GM21360 (cell line): ENCODE results near the gene CENPS.

Experiments
- ATAC-seq: cut with Tn5 transposase; IDR thresholded peaks from one replicate; pipeline ENCODE4 v1.9.1; 2021; ENCODE audit warnings: mild to moderate bottlenecking, moderate library complexity; ENCODE audit not compliant: unreplicated experiment

The CENPS gene

DNA sequence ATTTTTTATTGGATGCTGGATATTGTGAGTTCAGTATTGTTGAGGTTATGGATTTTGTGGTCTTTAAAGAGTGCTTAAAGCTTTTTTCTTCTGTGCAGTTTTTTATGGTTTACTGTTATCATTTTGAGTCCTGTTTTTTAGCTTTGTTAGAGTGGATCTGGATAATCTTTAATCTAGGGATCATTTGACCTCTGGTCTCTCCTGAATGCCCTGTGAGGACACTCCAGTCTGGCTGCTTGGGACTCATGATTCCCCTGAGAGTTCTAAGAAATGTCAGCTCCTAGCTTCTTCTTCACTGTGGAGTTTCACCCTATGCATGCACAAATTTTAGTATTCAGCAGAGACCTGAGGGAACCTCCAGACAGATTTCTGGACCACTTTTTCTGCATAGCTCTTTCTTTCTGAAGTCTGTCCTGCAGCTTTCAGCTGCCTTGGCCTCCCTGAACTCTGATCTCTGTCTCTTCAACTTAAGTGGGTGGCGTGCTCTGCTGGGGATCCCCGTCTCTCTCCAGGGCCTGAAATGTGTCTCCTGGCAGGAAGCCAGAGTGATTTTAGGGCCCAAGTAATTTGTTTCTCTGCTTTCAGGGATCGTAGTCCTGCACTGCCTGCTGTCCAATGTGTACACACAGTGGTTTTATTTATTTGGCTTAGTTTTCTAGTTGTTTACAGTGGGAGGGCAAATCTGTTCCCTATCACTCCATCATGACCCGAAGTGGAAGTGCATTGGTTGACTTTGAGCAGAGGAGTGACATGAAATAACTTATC, 59.2 kb downstream of the CENPS start:
- ATAC-seq: no peak

DNA sequence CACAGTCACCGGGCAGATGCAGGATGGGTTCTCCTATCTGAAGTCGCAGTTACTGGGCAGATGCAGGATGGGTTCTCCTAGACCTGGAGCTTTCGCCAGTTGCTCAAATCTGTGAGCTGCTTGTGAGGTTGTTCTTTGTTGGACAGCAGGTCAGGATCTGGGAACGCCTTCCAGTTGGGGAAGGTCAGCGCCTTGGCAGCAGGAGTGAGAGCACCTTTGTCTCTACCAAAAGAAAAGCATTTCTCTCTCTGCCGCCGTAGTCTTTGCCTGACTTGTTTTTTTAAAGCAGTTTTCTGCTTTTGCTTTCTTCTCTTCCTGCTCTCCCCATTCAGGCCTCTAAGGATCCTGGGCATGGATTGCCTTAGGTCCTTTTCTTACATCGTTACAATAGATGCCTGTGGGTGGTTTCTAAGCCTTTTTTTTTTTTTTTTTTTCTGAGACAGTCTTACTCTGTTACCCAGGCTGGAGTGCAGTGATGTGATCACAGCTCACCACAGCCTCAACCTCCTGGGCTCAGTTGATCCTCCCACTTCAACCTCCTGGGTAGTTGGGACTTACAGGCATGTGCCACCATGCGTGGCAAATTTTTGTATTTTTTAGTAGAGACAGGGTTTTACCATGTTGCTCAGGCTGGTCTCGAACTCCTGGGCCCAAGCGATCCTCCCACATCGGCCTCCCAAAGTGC, 60.2 kb downstream of the CENPS start:
- no peak for ATAC-seq
